HG02870 (cell line): ENCODE data around the gene NRM.
"Not testable (repeated sequence)": the region's sequence is repeated elsewhere in the genome, so short reads cannot be mapped to it uniquely, and the experiment has no call there.

ENCODE experiments used
- ATAC-seq: cut with Tn5 transposase; IDR thresholded peaks from one replicate; pipeline ENCODE4 v1.9.1; 2021; ENCODE audit warnings: mild to moderate bottlenecking, moderate library complexity; ENCODE audit not compliant: unreplicated experiment

NRM gene

GRCh38 chr6:30672445-30673253 is 18.1 kb downstream of the NRM start, which contains the start of gene DHX16:
TSS of gene DHX16 (minus strand) at chr6:30673006. CDS start at chr6:30672841, 165 bp downstream.
- ATAC-seq, result peak; percentile 71

GRCh38 chr6:30670760-30671527 is 19.8 kb downstream of the NRM start:
- ATAC-seq, result no peak

- not testable (repeated sequence) for ATAC-seq
These were observed 24.5 kb downstream of the NRM start for GRCh38 chr6:30666300-30666699.

GRCh38 chr6:30664994-30665767 is 25.6 kb downstream of the NRM start:
- ATAC-seq, result no peak

DNA sequence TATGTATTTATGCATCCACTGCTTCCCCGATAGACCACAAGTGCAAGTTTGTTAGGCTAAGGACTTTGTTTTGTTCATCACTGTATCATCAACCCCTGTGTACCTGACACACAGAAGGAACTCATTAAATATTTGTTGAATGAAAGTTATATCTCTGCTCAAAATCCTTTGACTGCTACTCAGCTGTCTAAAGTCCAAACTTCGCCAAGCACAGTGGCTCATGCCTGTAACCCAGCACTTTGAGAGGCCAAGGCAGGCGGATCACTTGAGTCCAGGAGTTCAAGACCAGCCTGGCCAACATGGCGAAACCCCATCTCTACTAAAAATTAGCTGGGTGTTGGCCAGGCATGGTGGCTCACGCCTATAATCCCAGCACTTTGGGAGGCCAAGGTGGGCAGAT is 32.9 kb downstream of the NRM start:
- not testable (repeated sequence) for ATAC-seq

DNA sequence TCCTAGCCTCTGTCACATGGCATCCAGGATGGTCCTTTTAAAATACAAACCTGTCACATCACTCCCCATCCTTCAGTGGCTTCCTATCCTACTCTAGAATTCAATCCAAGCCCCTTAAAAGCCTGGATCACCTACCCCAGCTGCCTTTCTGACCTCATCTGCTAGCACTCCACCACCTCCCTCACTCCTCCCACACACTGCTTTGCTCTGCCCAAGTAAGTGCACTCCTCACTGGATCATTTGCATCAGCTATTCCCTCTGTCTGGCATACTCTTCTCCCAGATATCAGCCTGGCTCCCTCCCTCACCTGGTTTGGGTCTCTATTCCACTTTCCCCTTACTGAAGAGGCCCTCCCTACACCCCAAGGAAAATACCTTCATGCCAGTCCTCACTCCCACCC is 33.3 kb downstream of the NRM start:
- no peak for ATAC-seq

DNA sequence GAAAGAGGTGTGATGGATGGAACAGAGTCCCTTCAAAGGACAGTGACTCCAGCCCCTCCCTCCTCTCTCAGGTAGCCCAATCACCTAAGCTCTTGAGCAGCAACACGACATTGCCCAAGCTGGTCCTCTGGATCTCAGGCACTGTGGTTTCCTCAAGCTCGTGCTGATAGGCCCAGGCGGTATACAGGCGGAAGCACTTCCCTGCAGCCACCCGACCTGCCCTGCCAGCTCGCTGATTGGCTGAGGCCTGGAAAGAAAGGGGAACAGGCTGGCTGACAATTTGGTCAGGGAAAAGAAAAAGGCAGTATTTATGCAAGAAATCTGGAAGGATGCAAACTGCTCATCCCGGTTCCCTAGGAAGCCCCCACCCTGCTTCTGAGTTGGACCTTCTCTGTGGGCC is 34.3 kb downstream of the NRM start:
- ATAC-seq, result no peak

- ATAC-seq, result no peak
These were observed 35.1 kb downstream of the NRM start for GRCh38 chr6:30655743-30656094.

GRCh38 chr6:30654798-30655742 is 35.7 kb downstream of the NRM start:
- ATAC-seq, result no peak

- ATAC-seq, result no peak
These were observed 39.6 kb downstream of the NRM start for GRCh38 chr6:30651143-30651542.

DNA sequence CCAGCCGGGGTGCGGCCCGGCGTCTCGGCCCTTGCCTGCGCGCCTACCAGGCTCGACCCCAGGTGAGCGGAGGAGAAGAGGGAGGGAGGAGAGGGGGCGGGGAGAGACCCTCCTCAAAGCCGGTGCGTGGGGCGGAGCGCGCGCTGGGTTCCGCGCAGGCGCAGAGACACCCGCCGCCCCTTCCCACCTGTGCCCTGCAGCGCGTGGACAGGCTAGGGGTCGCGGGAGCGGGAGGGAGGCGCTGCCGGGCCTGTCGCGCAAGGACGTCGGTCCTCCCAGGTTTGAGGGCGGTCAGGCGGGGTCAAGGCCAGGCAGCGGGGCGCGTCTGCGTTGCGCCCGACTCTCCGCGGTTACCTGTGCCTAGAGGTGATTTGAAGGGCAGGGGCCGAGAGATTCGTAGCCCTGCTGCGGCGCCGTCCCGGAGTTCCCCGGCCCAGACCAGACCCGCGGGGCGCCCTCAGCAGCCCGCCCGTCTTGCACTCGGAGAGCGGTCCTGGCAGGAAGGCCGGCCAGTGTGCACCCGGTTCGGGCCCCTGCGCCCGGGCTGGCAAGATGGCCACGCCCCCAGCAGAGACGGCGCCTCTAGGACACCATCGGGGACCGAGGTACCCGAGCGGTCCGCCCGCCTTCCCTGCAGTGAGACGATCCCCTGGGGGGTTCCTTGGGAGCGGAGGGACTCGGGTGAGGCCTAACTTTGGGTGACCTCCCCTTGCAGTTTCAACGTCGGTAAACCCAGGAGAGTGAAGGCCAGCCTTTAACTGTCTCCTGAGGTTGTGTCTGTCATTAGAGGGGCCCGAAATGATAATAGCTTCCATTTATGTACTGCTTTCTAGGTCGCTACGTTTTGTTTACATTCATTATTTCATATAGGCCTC is 43.3 kb downstream of the NRM start:
- ATAC-seq, result peak; percentile 49

DNA sequence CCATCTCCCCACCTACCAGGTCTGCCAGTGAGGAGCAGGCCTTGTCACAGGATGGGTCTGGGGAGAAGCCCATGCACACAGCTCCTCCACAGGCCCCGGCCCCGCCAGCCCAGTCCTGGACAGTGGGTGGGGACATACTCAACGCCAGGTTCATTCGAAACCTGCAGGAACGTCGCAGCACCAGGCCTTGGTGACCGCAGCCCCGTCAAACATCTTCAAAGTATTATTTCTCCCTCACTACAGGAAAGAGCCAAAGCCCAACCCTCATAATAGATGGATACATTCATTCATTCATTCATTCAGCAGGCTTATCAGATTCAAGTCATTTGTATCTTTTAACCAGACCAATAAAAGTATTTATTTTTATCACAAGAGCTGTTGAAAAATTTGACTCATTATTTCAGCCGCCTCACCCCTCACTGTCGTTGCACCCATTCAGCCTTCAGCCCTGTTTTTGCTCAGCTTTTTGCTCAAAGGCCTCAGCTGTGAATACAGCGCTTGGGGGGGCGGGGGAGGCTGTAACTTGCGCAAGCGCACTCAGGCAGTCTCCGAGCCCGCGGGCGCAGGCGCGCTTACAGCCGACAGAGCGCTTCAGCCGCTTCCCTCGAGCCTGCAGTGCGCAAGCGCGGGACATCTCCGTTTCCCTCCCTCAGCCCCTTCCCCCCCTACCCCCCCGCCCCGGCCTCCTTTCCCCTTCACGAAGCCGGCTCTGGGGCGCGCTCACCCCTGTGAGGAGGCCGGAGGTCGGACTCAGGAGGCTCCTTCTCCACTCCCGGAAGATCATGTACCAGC is 44.1 kb downstream of the NRM start, which contains the start of gene C6orf136:
TSS of gene C6orf136 (plus strand) at position 684 of the 792 bp plus-strand sequence. CDS start at position 783, 99 bp downstream.
- peak; percentile 54 for ATAC-seq

DNA sequence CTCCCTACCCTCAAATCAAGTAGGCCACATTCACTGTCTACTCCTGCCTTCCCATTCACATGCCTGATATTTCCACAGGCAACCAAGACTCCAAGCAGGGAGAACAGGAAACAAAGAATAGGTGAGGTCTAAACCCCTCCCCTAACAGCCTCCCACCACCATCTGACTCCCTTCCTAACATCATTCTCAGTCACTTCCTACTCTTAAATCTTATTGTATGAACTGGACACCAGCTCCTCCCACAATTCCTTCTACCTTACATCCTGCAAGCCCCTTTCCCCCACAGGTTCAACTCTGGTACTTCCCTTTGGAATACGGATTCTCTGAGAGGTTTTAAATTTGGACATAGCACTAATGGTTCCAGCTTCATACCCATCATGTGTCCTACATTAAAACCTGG is 44.8 kb downstream of the NRM start:
- no peak for ATAC-seq

GRCh38 chr6:30644769-30645168 is 46.0 kb downstream of the NRM start:
- no peak for ATAC-seq

GRCh38 chr6:30643656-30644055 is 47.1 kb downstream of the NRM start:
- ATAC-seq, result no peak

- ATAC-seq, result no peak
These were observed 49.7 kb downstream of the NRM start for GRCh38 chr6:30641048-30641447.

- ATAC-seq, result no peak
These were observed 50.3 kb downstream of the NRM start for GRCh38 chr6:30640481-30640880.
